Lung (tissue), 12 donors: ENCODE measurements around the gene GTF3A. TPM values are rescaled to one million over a fixed set of nuclear protein-coding genes. Genes with fewer than 3 reads are reported as not detected.

Experiments used
- ATAC-seq: fragments of 200-7000 bp; cut with Tn5 transposase; one replicate; pipeline ENCODE4 v1.9.1; 2020; ENCODE audit warnings: moderate number of reproducible peaks; ENCODE audit not compliant: insufficient read depth, low FRiP score
- DNase-seq, 3 donors: peaks; one replicate each; pipeline ENCODE4 v3.0.0-alpha.2; 2013 to 2017
- H3K27ac ChIP-seq, 2 donors: one replicate each; pipeline ENCODE4 v1.5.1; 2013; ENCODE audit warnings: mild to moderate bottlenecking in 2 of 2, moderate library complexity in 2 of 2, control low read depth in 1 of 2, inconsistent platforms in 1 of 2, low read depth in 1 of 2, low read length in 1 of 2
- H3K27me3 ChIP-seq, 3 donors: one replicate each; pipeline ENCODE4 v1.5.1; 2013; ENCODE audit warnings: low read length in 2 of 3; ENCODE audit not compliant: control insufficient read depth in 3 of 3, insufficient read depth in 3 of 3
- H3K36me3 ChIP-seq, 4 donors: one replicate each; pipeline ENCODE4 v1.5.1; 2013; ENCODE audit warnings: low read length in 4 of 4, mild to moderate bottlenecking in 1 of 4, moderate library complexity in 1 of 4; ENCODE audit not compliant: control insufficient read depth in 4 of 4, insufficient read depth in 4 of 4
- H3K4me1 ChIP-seq, 5 donors: one replicate each; pipeline ENCODE4 v1.5.1; 2013; ENCODE audit warnings: low read length in 5 of 5, mild to moderate bottlenecking in 2 of 5, moderate library complexity in 1 of 5; ENCODE audit not compliant: control insufficient read depth in 5 of 5, insufficient read depth in 5 of 5
- H3K4me3 ChIP-seq: one replicate; pipeline ENCODE4 v1.5.1; 2013; ENCODE audit warnings: mild to moderate bottlenecking, control low read depth, moderate library complexity
- H3K9ac ChIP-seq, 2 donors: one replicate each; pipeline ENCODE4 v1.5.1; 2013; ENCODE audit warnings: low read length in 2 of 2, control low read depth in 1 of 2; ENCODE audit not compliant: insufficient read depth in 1 of 2
- H3K9me3 ChIP-seq, 4 donors: one replicate each; pipeline ENCODE4 v1.5.1; 2013; ENCODE audit warnings: low read length in 3 of 4, mild to moderate bottlenecking in 1 of 4, moderate library complexity in 1 of 4; ENCODE audit not compliant: control insufficient read depth in 4 of 4, insufficient read depth in 3 of 4
- WGBS, 2 donors: extraction: QIAGEN DNeasy Blood & Tissue Kit; methylation state at CpG; one replicate each; pipeline ENCODE4 v1.1.7; 2013; 5-methylcytosine and 5-hydroxymethylcytosine counted together
- polyA plus RNA-seq, 2 donors: library from polyadenylated mRNA; stranded (reverse); fragments of 200-250 nt; gene quantifications; one replicate each; pipeline ENCODE4 v1.2.1, GENCODE V29; 2013
- total RNA-seq, 2 donors: library from RNA; depleted of rRNA in 1 of 2; stranded (reverse); fragments of >200 nt in 1 of 2; gene quantifications; one replicate each; pipeline ENCODE4 v1.2.1, GENCODE V29; 2014 to 2021
- TF ChIP-seq, protein P1 (sequence below): IDR thresholded peaks from 2 replicates; pipeline ENCODE4 v1.5.1; 2012; ENCODE audit warnings: mild to moderate bottlenecking; ENCODE audit errors: control extremely low read depth, extremely low read depth
- donor health status: control.
- donor health status: control.
- donor health status: Bipolar disorder and iron deficiency.
- donor health status: healthy.
- donor health status: DM: yes; HTN: yes; CAD: no.

The GTF3A gene
- total and polyA plus RNA-seq, 4 donors = 38.2 to 241 (median 111) TPM

GRCh38 chr13:27379126-27379525 lies 45.3 kb upstream of the GTF3A start:
- WGBS, 2 donors = 76 to 81% methylated on average over 4 of the region's 4 CpGs
- H3K27ac ChIP-seq = no peak overlapping the region
- DNase-seq = no peak
- ATAC-seq = no peak
- H3K4me3 ChIP-seq = no peak overlapping the region
- no peaks in the 10 kb centered on the region for H3K36me3 ChIP-seq
- no peaks in the 10 kb centered on the region for H3K27me3 ChIP-seq
- TF ChIP-seq, protein P1, sequence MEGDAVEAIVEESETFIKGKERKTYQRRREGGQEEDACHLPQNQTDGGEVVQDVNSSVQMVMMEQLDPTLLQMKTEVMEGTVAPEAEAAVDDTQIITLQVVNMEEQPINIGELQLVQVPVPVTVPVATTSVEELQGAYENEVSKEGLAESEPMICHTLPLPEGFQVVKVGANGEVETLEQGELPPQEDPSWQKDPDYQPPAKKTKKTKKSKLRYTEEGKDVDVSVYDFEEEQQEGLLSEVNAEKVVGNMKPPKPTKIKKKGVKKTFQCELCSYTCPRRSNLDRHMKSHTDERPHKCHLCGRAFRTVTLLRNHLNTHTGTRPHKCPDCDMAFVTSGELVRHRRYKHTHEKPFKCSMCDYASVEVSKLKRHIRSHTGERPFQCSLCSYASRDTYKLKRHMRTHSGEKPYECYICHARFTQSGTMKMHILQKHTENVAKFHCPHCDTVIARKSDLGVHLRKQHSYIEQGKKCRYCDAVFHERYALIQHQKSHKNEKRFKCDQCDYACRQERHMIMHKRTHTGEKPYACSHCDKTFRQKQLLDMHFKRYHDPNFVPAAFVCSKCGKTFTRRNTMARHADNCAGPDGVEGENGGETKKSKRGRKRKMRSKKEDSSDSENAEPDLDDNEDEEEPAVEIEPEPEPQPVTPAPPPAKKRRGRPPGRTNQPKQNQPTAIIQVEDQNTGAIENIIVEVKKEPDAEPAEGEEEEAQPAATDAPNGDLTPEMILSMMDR = no peak
- no peaks in the 10 kb centered on the region for H3K9me3 ChIP-seq
- H3K4me1 ChIP-seq = no peaks in the 10 kb centered on the region
- peak overlapping the region in 1 of 2 donors; percentile 13 for H3K9ac ChIP-seq

- ATAC-seq (peak; percentile 63), DNase-seq (peak; percentile 34 to 59 (median 42))
- Histone ChIP-seq H3K9me3 (no peaks in the 10 kb centered on the region), H3K4me3 (no peak overlapping the region), H3K27ac (no peak overlapping the region), H3K4me1 (no peaks in the 10 kb centered on the region), H3K36me3 (no peaks in the 10 kb centered on the region), H3K27me3 (no peaks in the 10 kb centered on the region), H3K9ac (no peak overlapping the region)
- TF ChIP-seq, protein P1 = no peak
- 35 to 44% methylated on average over 14 of the region's 14 CpGs for WGBS, 2 donors
These were observed 44.5 kb upstream of the GTF3A start for GRCh38 chr13:27379694-27380641.

- no peak overlapping the region for H3K9ac ChIP-seq
- ATAC-seq (no peak), DNase-seq (no peak)
- TF ChIP-seq, protein P1 = no peak
- no peaks in the 10 kb centered on the region for H3K27me3 ChIP-seq
- no peaks in the 10 kb centered on the region for H3K4me1 ChIP-seq
- WGBS, 2 donors = 78 to 88% methylated on average over 17 of the region's 17 CpGs
- no peak overlapping the region for H3K27ac ChIP-seq
- H3K9me3 ChIP-seq = no peaks in the 10 kb centered on the region
- no peaks in the 10 kb centered on the region for H3K36me3 ChIP-seq
- no peak overlapping the region for H3K4me3 ChIP-seq
These were observed 42.8 kb upstream of the GTF3A start for GRCh38 chr13:27381601-27382000.
